ENCODE measurements around the gene ARHGEF17. TPM values are rescaled to one million over a fixed set of nuclear protein-coding genes. Genes with fewer than 3 reads are reported as not detected.
A peak's percentile ranks its signal among the peaks of the same experiment; 100 is the strongest.

The ARHGEF17 gene
- total and polyA plus RNA-seq, 10 donors = 5.1 to 48.5 (median 29.0) TPM

- Histone ChIP-seq H3K36me3 (peaks cover 0 to 76% (median 29%) of the 10 kb centered on the region in 6 donors), H3K27ac (peak overlapping the region in 3 of 8 donors; percentile 23 to 49 (median 40)), H3K9me3 (no peaks in the 10 kb centered on the region), H3K4me3 (no peak overlapping the region), H3K4me1 (peaks cover 0 to 26% (median 7%) of the 10 kb centered on the region in 6 donors), H3K27me3 (replicated peaks in 1 of 7) (no peaks in the 10 kb centered on the region)
- no peak for DNase-seq
- TF ChIP-seq CTCF (IDR thresholded peaks at IDR 0.05 in 8 of 11, conservative IDR thresholded peaks at IDR 0.05 in 3 of 11) = no peak
- TF ChIP-seq POLR2AphosphoS5 (IDR thresholded peaks at IDR 0.05) = peak in 1 of 3 donors; percentile 38
- 80 to 93% (median 90%) methylated on average over 5 of the region's 5 CpGs for WGBS, 5 donors
- intact Hi-C loops (cut with DNase I; ENCODE audit: low total_unique reads) = no loop called here
Observed at GRCh38 chr11:73404506-73405145, 96.5 kb downstream of the ARHGEF17 start.

GRCh38 chr11:73405146-73405510 lies 97.1 kb downstream of the ARHGEF17 start:
- intact Hi-C loops (cut with DNase I; ENCODE audit: low total_unique reads) = no loop called here
- DNase-seq = no peak
- peaks cover 0 to 26% (median 7%) of the 10 kb centered on the region in 6 donors for H3K4me1 ChIP-seq
- no peak overlapping the region for H3K4me3 ChIP-seq
- H3K27me3 ChIP-seq (replicated peaks in 1 of 7) = no peaks in the 10 kb centered on the region
- TF ChIP-seq CTCF (IDR thresholded peaks at IDR 0.05 in 8 of 11, conservative IDR thresholded peaks at IDR 0.05 in 3 of 11) = no peak
- no peak for TF ChIP-seq POLR2AphosphoS5 (IDR thresholded peaks at IDR 0.05)
- no peak for TF ChIP-seq POLR2A (IDR thresholded peaks at IDR 0.05)
- no peaks in the 10 kb centered on the region for H3K9me3 ChIP-seq
- H3K36me3 ChIP-seq = peaks cover 0 to 77% (median 31%) of the 10 kb centered on the region in 6 donors
- WGBS, 5 donors = 76 to 90% (median 80%) methylated on average over 8 of the region's 8 CpGs
- peak overlapping the region in 3 of 8 donors; percentile 23 to 49 (median 24) for H3K27ac ChIP-seq

- no peak for DNase-seq
- H3K36me3 ChIP-seq = peaks cover 0 to 85% (median 35%) of the 10 kb centered on the region in 6 donors
- H3K27ac ChIP-seq = peak overlapping the region in 1 of 8 donors; percentile 49
- TF ChIP-seq CTCF (IDR thresholded peaks at IDR 0.05 in 8 of 11, conservative IDR thresholded peaks at IDR 0.05 in 3 of 11) (no peak), POLR2AphosphoS5 (IDR thresholded peaks at IDR 0.05) (no peak), POLR2A (IDR thresholded peaks at IDR 0.05) (no peak)
- intact Hi-C loops (cut with DNase I; ENCODE audit: low total_unique reads) = no loop called here
- no peaks in the 10 kb centered on the region for H3K9me3 ChIP-seq
- WGBS, 5 donors = 67 to 95% (median 88%) methylated on average over 1 of the region's 1 CpG
- peaks cover 0 to 26% (median 7%) of the 10 kb centered on the region in 6 donors for H3K4me1 ChIP-seq
- H3K4me3 ChIP-seq = no peak overlapping the region
- H3K27me3 ChIP-seq (replicated peaks in 1 of 7) = no peaks in the 10 kb centered on the region
Observed at GRCh38 chr11:73406131-73406530, 98.1 kb downstream of the ARHGEF17 start.

GRCh38 chr11:73406619-73407018 lies 98.5 kb downstream of the ARHGEF17 start:
- no peak for DNase-seq
- intact Hi-C loops (cut with DNase I; ENCODE audit: low total_unique reads) = no loop called here
- no peaks in the 10 kb centered on the region for H3K9me3 ChIP-seq
- TF ChIP-seq POLR2A (IDR thresholded peaks at IDR 0.05) = no peak
- TF ChIP-seq POLR2AphosphoS5 (IDR thresholded peaks at IDR 0.05) = peak in 1 of 3 donors; percentile 6
- no peak overlapping the region for H3K27ac ChIP-seq
- H3K4me1 ChIP-seq = peaks cover 0 to 26% (median 7%) of the 10 kb centered on the region in 6 donors
- peaks cover 0 to 85% (median 35%) of the 10 kb centered on the region in 6 donors for H3K36me3 ChIP-seq
- H3K4me3 ChIP-seq = no peak overlapping the region
- 92 to 97% (median 93%) methylated on average over 5 of the region's 5 CpGs for WGBS, 5 donors
- no peaks in the 10 kb centered on the region for H3K27me3 ChIP-seq (replicated peaks in 1 of 7)

All from spleen (tissue), 11 donors.